Measurements from ENCODE around the gene APRT.

GRCh38 chr16:88839745-88840599 is 28.2 kb upstream of the APRT start:
- TF ChIP-seq CTCF (IDR thresholded peaks at IDR 0.05) (no peak), EZH2phosphoT487 (IDR thresholded peaks at IDR 0.05) (no peak), EZH2 (IDR thresholded peaks at IDR 0.05) (no peak)

Measured in neural progenitor cell (in vitro differentiated cells).